ENCODE measurements around the gene ENTPD3. TPM values are rescaled to one million over a fixed set of nuclear protein-coding genes. Genes with fewer than 3 reads are reported as not detected.

ENTPD3 gene
- total RNA-seq, 1 experiment from 2014 or later, result not detected

- Histone ChIP-seq H3K4ac (ENCODE audit: low read depth, low read length) (no peak overlapping the region), H3K14ac (ENCODE audit: insufficient read depth, low read length) (no peak overlapping the region), H3K9ac (ENCODE audit: extremely low read depth, insufficient read length, low read length) (no peak overlapping the region), H4K5ac (ENCODE audit: insufficient read length, low read depth, low read length) (no peak overlapping the region), H3K23me2 (ENCODE audit: insufficient read length, low read depth, low read length, poor library complexity, severe bottlenecking) (no peaks in the 10 kb centered on the region), H4K20me1 (ENCODE audit: control insufficient read depth, insufficient read depth, insufficient read length) (no peaks in the 10 kb centered on the region), H3K27ac (ENCODE audit: insufficient read length, low read depth, low read length) (no peak overlapping the region), H3K9me3 (ENCODE audit: control insufficient read depth, low read depth, low read length) (no peaks in the 10 kb centered on the region), H3K4me1 (ENCODE audit: insufficient read depth, low read length) (no peaks in the 10 kb centered on the region), H3K23ac (ENCODE audit: insufficient read length, low read depth, low read length) (no peak overlapping the region), H2BK15ac (ENCODE audit: low read depth, low read length) (no peak overlapping the region), H2BK20ac (ENCODE audit: low read depth, low read length, poor library complexity, severe bottlenecking) (no peak overlapping the region), H2AK5ac (ENCODE audit: insufficient read length, low read length) (no peak overlapping the region), H3K79me2 (ENCODE audit: insufficient read depth, low read length) (no peaks in the 10 kb centered on the region), H4K91ac (ENCODE audit: insufficient read length, low read depth, low read length) (no peak overlapping the region), H2BK12ac (ENCODE audit: insufficient read length, low read depth, low read length) (no peak overlapping the region), H3K18ac (ENCODE audit: insufficient read length, low read depth, low read length) (no peak overlapping the region), H2BK5ac (ENCODE audit: insufficient read length, low read length) (no peak overlapping the region), H3K27me3 (ENCODE audit: insufficient read depth, low read length) (no peaks in the 10 kb centered on the region), H3K79me1 (ENCODE audit: insufficient read depth, low read depth, low read length, poor library complexity, severe bottlenecking) (no peaks in the 10 kb centered on the region), H3T11ph (ENCODE audit: low read length) (no peak overlapping the region), H2AFZ (ENCODE audit: low read length) (no peak overlapping the region), H3K56ac (ENCODE audit: insufficient read length, low read depth, low read length) (no peak overlapping the region), H2BK120ac (ENCODE audit: low read depth, low read length, poor library complexity, severe bottlenecking) (no peak overlapping the region), H4K8ac (replicated peaks; ENCODE audit: insufficient read length, low read depth, low read length) (no peak overlapping the region), H3K4me2 (ENCODE audit: insufficient read depth, insufficient read length, low read length) (no peak overlapping the region)
- Mint-ChIP-seq H3K36me3 (ENCODE audit: insufficient read depth in 1 of 3, low read depth in 3 of 3) (no peaks in the 10 kb centered on the region), H3K9me3 (no peaks in the 10 kb centered on the region), H3K27ac (no peak overlapping the region), H3K27me3 (ENCODE audit: low read depth) (peaks cover 2% of the 10 kb centered on the region; the same call in 1 of the 2 replicates), H3K4me1 (peaks cover 0 to 3% of the 10 kb centered on the region in 2 experiments; a peak in 1 of 4 replicates), H3K4me3 (no peak overlapping the region)
- DNase-seq, result no peak
- no CpG with 5 or more reads among the region's 1 CpG for WGBS (ENCODE audit: extremely low coverage, insufficient read length, low lambda C conversion rate)
- no peak for TF ChIP-seq CTCF (conservative IDR thresholded peaks at IDR 0.05)
Measured at GRCh38 chr3:40339871-40340270, 47.1 kb upstream of the ENTPD3 start.

Measured in H9 (cell line).